ENCODE results near the gene CACNG7.
"Not testable (repeated sequence)": the region's sequence is repeated elsewhere in the genome, so short reads cannot be mapped to it uniquely, and the experiment has no call there.

Gene CACNG7

GRCh38 chr19:53945441-53945840 is 36.4 kb downstream of the CACNG7 start:
- DNase-seq (ENCODE audit: low read depth in 1 of 2, low spot score in 1 of 2) = peak; percentile 2 to 14
- H3K4me3 ChIP-seq (replicated peaks; ENCODE audit: insufficient read depth, low read length) = no peak overlapping the region
- H3K27ac ChIP-seq (replicated peaks) = no peak overlapping the region
- TF ChIP-seq CTCF (IDR thresholded peaks at IDR 0.05; ENCODE audit: insufficient read depth, low read length) (no peak), REST (IDR thresholded peaks at IDR 0.05; ENCODE audit: insufficient replicate concordance, low read depth) (no peak), POLR2AphosphoS5 (IDR thresholded peaks at IDR 0.05; ENCODE audit: low read depth) (no peak)
- peaks cover 16% of the 10 kb centered on the region for H3K27me3 ChIP-seq (ENCODE audit: insufficient read depth, poor library complexity, severe bottlenecking)

- no peak for DNase-seq (ENCODE audit: low read depth in 1 of 2, low spot score in 1 of 2)
- H3K27ac ChIP-seq (replicated peaks) = no peak overlapping the region
- TF ChIP-seq POLR2AphosphoS5 (IDR thresholded peaks at IDR 0.05; ENCODE audit: low read depth) = no peak
- no peak for TF ChIP-seq GABPA (IDR thresholded peaks at IDR 0.05; ENCODE audit: low read depth)
- TF ChIP-seq SPI1 (IDR thresholded peaks at IDR 0.05; ENCODE audit: borderline replicate concordance, low read depth) = no peak
- TF ChIP-seq REST (IDR thresholded peaks at IDR 0.05; ENCODE audit: insufficient replicate concordance, low read depth) = no peak
- TF ChIP-seq CTCF (IDR thresholded peaks at IDR 0.05; ENCODE audit: insufficient read depth, low read length) = no peak
- peaks cover 16% of the 10 kb centered on the region for H3K27me3 ChIP-seq (ENCODE audit: insufficient read depth, poor library complexity, severe bottlenecking)
- H3K4me3 ChIP-seq (replicated peaks; ENCODE audit: insufficient read depth, low read length) = no peak overlapping the region
Observed at GRCh38 chr19:53945998-53946397, 36.9 kb downstream of the CACNG7 start.

GRCh38 chr19:53947624-53948023 is 38.5 kb downstream of the CACNG7 start:
- no peak for DNase-seq (ENCODE audit: low read depth in 1 of 2, low spot score in 1 of 2)
- Histone ChIP-seq H3K4me3 (replicated peaks; ENCODE audit: insufficient read depth, low read length) (no peak overlapping the region), H3K27me3 (ENCODE audit: insufficient read depth, poor library complexity, severe bottlenecking) (peaks cover 4% of the 10 kb centered on the region), H3K27ac (replicated peaks) (no peak overlapping the region)
- TF ChIP-seq REST (IDR thresholded peaks at IDR 0.05; ENCODE audit: insufficient replicate concordance, low read depth) (no peak), POLR2AphosphoS5 (IDR thresholded peaks at IDR 0.05; ENCODE audit: low read depth) (no peak), SPI1 (IDR thresholded peaks at IDR 0.05; ENCODE audit: borderline replicate concordance, low read depth) (no peak), GABPA (IDR thresholded peaks at IDR 0.05; ENCODE audit: low read depth) (no peak), CTCF (IDR thresholded peaks at IDR 0.05; ENCODE audit: insufficient read depth, low read length) (no peak)

- not testable (repeated sequence) for DNase-seq (ENCODE audit: low read depth in 1 of 2, low spot score in 1 of 2); H3K27ac ChIP-seq (replicated peaks); H3K4me3 ChIP-seq (replicated peaks; ENCODE audit: insufficient read depth, low read length); H3K27me3 ChIP-seq (ENCODE audit: insufficient read depth, poor library complexity, severe bottlenecking)
Observed at GRCh38 chr19:53948611-53949010, 39.5 kb downstream of the CACNG7 start.
